Transverse colon (tissue), 4 donors: Measurements from ENCODE around the gene TULP4. TPM values are rescaled to one million over a fixed set of nuclear protein-coding genes. Genes with fewer than 3 reads are reported as not detected.
A peak's percentile ranks its signal among the peaks of the same experiment; 100 is the strongest.

Source experiments
- DNase-seq: peaks from one replicate; pipeline ENCODE4 v3.0.0-alpha.2; 2019
- H3K27ac ChIP-seq, 4 donors: fragments of 200-600 bp; sonication (generic); 2 replicates each; pipeline ENCODE4 v1.5.1; 2016 to 2018; ENCODE audit warnings: inconsistent platforms in 4 of 4
- H3K27me3 ChIP-seq: fragments of 200-600 bp; sonication (generic); 2 replicates; pipeline ENCODE4 v1.5.1; 2017; ENCODE audit warnings: inconsistent platforms
- H3K36me3 ChIP-seq, 4 donors: fragments of 200-600 bp; sonication (generic); 2 replicates each; pipeline ENCODE4 v1.5.1; 2017 to 2019; ENCODE audit warnings: inconsistent platforms in 4 of 4
- H3K4me1 ChIP-seq, 4 donors: fragments of 200-600 bp; sonication (generic); 2 replicates each; pipeline ENCODE4 v1.5.1; 2017 to 2020; ENCODE audit warnings: inconsistent platforms in 4 of 4
- H3K4me3 ChIP-seq, 4 donors: fragments of 200-600 bp; sonication (generic); 1 replicate in 1 of 4; 2 replicates in 3 of 4; pipeline versions ENCODE4 v1.5.1 to v1.6.1; 2017 to 2019; ENCODE audit warnings: inconsistent platforms in 4 of 4
- H3K9me3 ChIP-seq, 2 donors: fragments of 200-600 bp; sonication (generic); 2 replicates each; pipeline ENCODE4 v1.5.1; 2017 to 2019; ENCODE audit warnings: inconsistent platforms in 2 of 2
- CTCF ChIP-seq, 5 experiments: fragments of 200-600 bp in 3 of 5; fragments of 450-650 bp in 2 of 5; sonication (generic) in 3 of 5; IDR thresholded peaks; 1 replicate in 2 of 5; 2 replicates in 3 of 5; pipeline ENCODE4 v1.5.1; 2016 to 2017; ENCODE audit warnings: antibody characterized with exemption in 5 of 5, inconsistent platforms in 3 of 5, mild to moderate bottlenecking in 2 of 5, moderate library complexity in 1 of 5
- EP300 ChIP-seq: sonication (generic); formaldehyde crosslinking; IDR thresholded peaks from one replicate; pipeline ENCODE4 v1.6.1; 2017; ENCODE audit warnings: antibody characterized with exemption, low read depth
- POLR2A ChIP-seq: fragments of 450-650 bp; IDR thresholded peaks from one replicate; pipeline ENCODE4 v1.6.1; 2016; ENCODE audit warnings: antibody characterized with exemption, mild to moderate bottlenecking, moderate library complexity
- POLR2AphosphoS5 ChIP-seq, 3 donors: sonication (generic); formaldehyde crosslinking; IDR thresholded peaks; one replicate each; pipeline ENCODE4 v1.6.1; 2016; ENCODE audit warnings: antibody characterized with exemption in 3 of 3
- WGBS, 2 donors: methylation state at CpG; one replicate each; pipeline ENCODE4 v1.1.5; 2018; ENCODE audit warnings: low coverage in 1 of 2; 5-methylcytosine and 5-hydroxymethylcytosine counted together
- in situ Hi-C, 4 donors: fragments of 200-750 bp; cut with MboI; loops; one replicate each; pipeline versions ENCODE4 v1.15.0 to v1.15.1; 2017; ENCODE audit warnings: low sequenced_read_pairs in 3 of 4, low pct_ligation_motif_present in 1 of 4, low pct_unique_long_range_greater_than_20kb in 1 of 4
- intact Hi-C: fragments of 100-400 bp; cut with DNase I; formaldehyde crosslinking; loops from one replicate; pipeline ENCODE4 v1.15.1; 2023; ENCODE audit warnings: low total_unique reads
- total RNA-seq, 4 donors: library from RNA; depleted of rRNA; stranded (reverse); fragments of >200 nt; gene quantifications; one replicate each; pipeline ENCODE4 v1.1.0, GENCODE V29; 2016

TULP4 gene
- total RNA-seq, 4 donors from 2014 or later = 53.9 to 138 (median 95.1) TPM

GRCh38 chr6:158328952-158329351, 16.7 kb downstream of the TULP4 start:
- WGBS, 2 donors = 0% methylated on average over 1 of the region's 1 CpG
- TF ChIP-seq POLR2AphosphoS5 (IDR thresholded peaks at IDR 0.05) (peak in 1 of 3 donors; percentile 15), POLR2A (no peak), CTCF (IDR thresholded peaks at IDR 0.05) (no peak), EP300 (no peak)
- Histone ChIP-seq H3K4me1 (peaks cover 11 to 38% (median 15%) of the 10 kb centered on the region in 4 donors), H3K27me3 (no peaks in the 10 kb centered on the region), H3K4me3 (no peak overlapping the region), H3K27ac (peak overlapping the region; percentile 53 to 71 (median 65)), H3K9me3 (no peaks in the 10 kb centered on the region), H3K36me3 (no peaks in the 10 kb centered on the region)
- intact Hi-C loops = no loop called here
- in situ Hi-C loops = no loop called here
- DNase-seq = peak; percentile 23

- H3K36me3 ChIP-seq = no peaks in the 10 kb centered on the region
- H3K9me3 ChIP-seq = no peaks in the 10 kb centered on the region
- peak overlapping the region; percentile 53 to 71 (median 65) for H3K27ac ChIP-seq
- intact Hi-C loops = no loop called here
- H3K4me1 ChIP-seq = peaks cover 11 to 38% (median 15%) of the 10 kb centered on the region in 4 donors
- DNase-seq = no peak
- H3K4me3 ChIP-seq = no peak overlapping the region
- no peaks in the 10 kb centered on the region for H3K27me3 ChIP-seq
- no peak for TF ChIP-seq POLR2AphosphoS5 (IDR thresholded peaks at IDR 0.05)
- no peak for TF ChIP-seq EP300
- TF ChIP-seq CTCF (IDR thresholded peaks at IDR 0.05) = no peak
- TF ChIP-seq POLR2A = no peak
- in situ Hi-C loops = no loop called here
- WGBS, 2 donors = 50 to 60% methylated on average over 1 of the region's 1 CpG
Observed at GRCh38 chr6:158329531-158329930, 17.3 kb downstream of the TULP4 start.

DNA sequence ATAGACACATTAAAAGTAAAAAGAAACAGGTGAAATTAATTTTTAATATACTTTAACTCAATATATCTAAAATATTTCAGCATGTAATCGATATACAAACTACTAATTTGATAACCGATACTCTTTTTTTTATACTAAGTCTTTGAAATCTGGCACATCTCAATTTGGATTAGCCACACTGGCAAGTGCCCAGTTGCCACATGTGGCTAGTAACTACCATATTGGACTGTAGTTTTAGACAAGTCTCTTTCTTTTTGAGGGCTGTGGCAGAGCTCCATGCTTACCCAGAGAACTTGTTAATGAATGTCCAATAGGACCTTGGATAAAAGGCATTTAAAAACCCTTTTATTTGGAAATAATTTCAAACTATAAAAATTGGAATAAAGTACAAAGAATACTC, 17.8 kb downstream of the TULP4 start:
- 72 to 82% methylated on average over 2 of the region's 2 CpGs for WGBS, 2 donors
- in situ Hi-C loops = no loop called here

DNA sequence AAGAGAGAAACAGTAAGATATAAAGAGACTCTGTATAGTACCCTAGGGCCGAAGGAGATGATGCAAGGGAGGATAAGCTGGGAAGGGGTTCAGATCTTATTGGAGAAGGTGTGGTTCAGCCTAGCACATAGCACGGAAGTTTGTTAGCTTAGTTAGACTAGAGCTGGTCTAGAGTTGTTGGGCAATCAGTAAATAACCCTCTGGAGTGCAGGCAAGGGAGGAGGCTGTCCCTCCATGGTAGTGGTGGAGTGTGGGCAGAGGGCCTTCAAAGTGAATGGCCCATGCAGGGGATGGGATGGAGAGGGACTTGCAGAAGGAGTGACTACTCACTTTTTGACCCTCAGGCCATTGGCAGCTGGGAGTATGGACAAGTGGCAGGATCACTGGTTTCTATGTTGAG, 20.0 kb downstream of the TULP4 start:
- Histone ChIP-seq H3K4me3 (no peak overlapping the region), H3K9me3 (no peaks in the 10 kb centered on the region), H3K36me3 (no peaks in the 10 kb centered on the region), H3K4me1 (peaks cover 11 to 35% (median 17%) of the 10 kb centered on the region in 4 donors), H3K27ac (no peak overlapping the region), H3K27me3 (no peaks in the 10 kb centered on the region)
- DNase-seq = no peak
- WGBS, 2 donors = 56 to 82% methylated on average over 2 of the region's 2 CpGs
- TF ChIP-seq POLR2A (no peak), EP300 (no peak), CTCF (IDR thresholded peaks at IDR 0.05) (no peak), POLR2AphosphoS5 (IDR thresholded peaks at IDR 0.05) (no peak)
- in situ Hi-C loops = no loop called here
- intact Hi-C loops = no loop called here

More for the DNA sequence above, 17.8 kb downstream of the TULP4 start:
- H3K36me3 ChIP-seq = no peaks in the 10 kb centered on the region
- TF ChIP-seq EP300 (no peak), CTCF (IDR thresholded peaks at IDR 0.05) (no peak), POLR2AphosphoS5 (IDR thresholded peaks at IDR 0.05) (no peak), POLR2A (no peak)
- intact Hi-C loops = no loop called here
- H3K27ac ChIP-seq = peak overlapping the region in 2 of 4 donors; percentile 65 to 71
- H3K4me3 ChIP-seq = no peak overlapping the region
- DNase-seq = no peak
- no peaks in the 10 kb centered on the region for H3K27me3 ChIP-seq
- H3K4me1 ChIP-seq = peaks cover 11 to 38% (median 15%) of the 10 kb centered on the region in 4 donors
- H3K9me3 ChIP-seq = no peaks in the 10 kb centered on the region
